ENCODE results near the gene ARHGAP32.

DNA sequence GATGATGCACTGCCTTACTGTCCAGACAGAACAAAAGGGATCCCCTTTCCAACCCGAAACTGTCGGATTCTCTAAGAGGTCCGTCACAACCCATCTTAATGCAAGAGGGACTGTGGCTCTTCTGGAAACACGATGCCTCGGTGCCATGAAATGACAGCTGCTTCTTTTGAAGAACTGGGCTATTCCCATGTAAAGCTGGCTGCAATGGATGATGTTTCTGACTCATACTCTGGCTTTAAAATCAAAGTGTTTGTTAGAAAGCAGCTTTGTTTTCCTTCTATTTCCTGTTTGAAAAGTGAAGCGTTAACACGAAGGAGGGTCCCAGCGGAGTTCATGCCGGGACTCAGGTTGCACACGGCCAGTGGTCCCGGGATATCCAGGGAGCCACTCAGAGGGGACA lies 252.5 kb downstream of the ARHGAP32 start:
- TF ChIP-seq TAF1 (IDR thresholded peaks at IDR 0.05; ENCODE audit: low read depth, low read length) (no peak), POLR2A (IDR thresholded peaks at IDR 0.05; ENCODE audit: low read depth, low read length) (no peak), POLR2AphosphoS5 (IDR thresholded peaks at IDR 0.05; ENCODE audit: low read depth, low read length) (no peak), SPI1 (IDR thresholded peaks at IDR 0.05; ENCODE audit: low read depth, low read length) (no peak), PAX5 (IDR thresholded peaks at IDR 0.05; ENCODE audit: insufficient read depth, low read length, severe bottlenecking) (no peak)
